OCI-M2 (cell line): Measurements from ENCODE around the gene NOS1AP.
"Not testable (repeated sequence)": the region's sequence is repeated elsewhere in the genome, so short reads cannot be mapped to it uniquely, and the experiment has no call there.

ENCODE experiments used
- DNase-seq: peaks from one replicate; lab custom pipeline; 2025; ENCODE audit not compliant: unreplicated experiment; lab: John Stamatoyannopoulos, UW

Gene NOS1AP

DNA sequence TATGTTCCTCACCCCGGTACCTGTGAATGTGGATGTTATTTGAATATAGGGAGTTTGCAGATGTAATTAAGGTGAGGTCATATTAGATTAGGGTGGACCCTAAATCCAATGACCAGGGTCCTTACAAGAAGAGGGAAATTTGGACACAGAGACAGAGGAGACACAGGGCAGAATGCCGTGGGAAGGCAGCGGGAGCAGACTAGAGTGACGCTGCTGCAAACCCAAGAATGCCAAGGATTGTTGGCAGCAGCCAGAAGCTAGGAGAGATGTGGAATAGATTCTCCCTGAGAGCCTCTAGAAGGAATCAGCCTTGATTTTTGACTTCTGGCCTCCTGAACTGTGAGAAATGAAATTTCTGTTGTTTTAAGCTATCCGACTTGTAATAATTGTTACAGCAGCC is 253.5 kb downstream of the NOS1AP start:
- no peak for DNase-seq

DNA sequence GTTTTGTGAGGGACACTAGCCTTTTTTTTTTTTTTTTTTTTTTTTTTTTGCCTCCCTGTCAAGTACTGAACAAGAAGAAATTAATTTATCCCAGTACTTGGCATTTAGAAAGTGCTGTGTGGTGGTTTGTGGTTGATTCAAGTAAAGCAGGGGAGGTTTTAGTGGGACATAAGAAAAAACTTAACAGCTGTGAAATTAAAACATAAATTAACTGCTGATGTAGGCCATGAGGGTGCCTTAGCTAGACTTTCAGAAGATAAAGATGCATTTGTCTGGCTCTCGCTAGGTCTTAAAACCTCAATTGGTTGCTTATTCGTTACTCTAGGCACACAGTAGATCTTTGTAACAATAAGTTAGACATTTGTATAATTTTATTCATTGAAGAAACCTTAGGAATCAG is 254.9 kb downstream of the NOS1AP start:
- DNase-seq, result no peak

DNA sequence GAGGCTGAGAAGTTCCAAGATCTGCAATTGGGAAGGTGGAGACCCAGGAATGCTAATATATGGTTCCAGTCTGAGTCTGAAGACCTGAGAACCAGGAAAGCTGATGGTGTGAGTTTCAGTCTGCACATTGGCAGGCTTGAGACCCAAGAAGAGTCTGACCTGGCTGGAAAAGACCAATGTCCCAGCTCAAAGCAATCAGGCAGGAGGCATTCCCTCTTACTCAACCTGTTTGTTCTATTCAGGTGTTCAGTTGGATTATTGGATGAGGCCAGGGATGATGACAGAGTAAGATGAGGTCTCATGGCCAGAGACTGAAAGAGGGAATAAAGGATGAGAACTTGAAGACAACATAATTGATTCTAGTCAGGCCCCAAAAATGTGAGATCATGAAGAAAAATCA is 257.1 kb downstream of the NOS1AP start:
- DNase-seq, result no peak

DNA sequence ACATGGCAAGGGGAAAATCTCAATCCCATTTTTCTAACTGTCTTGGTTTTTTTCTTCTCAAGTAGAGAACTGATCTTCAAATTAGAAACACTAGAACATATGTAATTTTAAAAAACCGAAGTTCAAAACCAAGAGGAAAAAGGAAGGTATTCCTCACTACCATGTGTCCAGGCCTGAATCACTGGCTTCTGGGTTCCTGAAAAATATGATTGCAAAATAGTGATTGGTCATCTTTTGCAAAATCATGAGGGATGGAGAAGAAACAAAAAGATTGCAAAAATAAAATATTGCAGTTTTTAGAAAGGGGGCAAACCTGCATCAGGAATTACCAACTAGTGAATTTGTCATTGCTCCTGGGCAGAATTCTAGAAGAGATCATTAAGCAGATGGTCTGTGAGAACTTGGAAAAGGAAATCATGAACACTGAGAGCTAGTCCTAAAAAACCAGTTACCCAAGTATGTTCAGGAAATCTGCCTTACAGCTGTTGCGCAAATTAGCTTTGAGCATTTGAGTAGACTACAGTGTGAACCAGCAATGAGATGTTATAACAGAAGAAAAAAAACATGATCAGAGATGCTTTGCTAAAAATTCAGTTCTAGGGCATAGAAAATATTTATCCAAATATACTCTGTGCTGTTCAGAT is 257.8 kb downstream of the NOS1AP start:
- no peak for DNase-seq

DNA sequence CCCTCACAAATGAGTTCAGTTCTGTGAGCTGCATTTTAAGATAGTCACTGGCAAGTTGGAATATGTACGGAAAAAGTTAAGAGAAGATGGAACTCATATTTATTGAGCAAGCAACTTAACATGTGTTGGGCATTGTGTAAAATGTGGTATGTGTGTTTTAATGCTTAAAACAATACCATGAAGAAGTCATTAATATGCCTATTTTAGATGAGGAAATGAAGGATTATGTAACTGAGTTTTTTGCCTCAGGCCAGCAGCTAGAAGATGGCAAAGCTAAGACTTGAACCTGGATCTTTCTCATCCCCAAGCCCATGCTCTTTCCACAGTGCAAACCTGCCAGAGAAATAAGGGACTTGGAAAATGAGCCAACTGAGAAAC is 258.3 kb downstream of the NOS1AP start:
- DNase-seq, result no peak

DNA sequence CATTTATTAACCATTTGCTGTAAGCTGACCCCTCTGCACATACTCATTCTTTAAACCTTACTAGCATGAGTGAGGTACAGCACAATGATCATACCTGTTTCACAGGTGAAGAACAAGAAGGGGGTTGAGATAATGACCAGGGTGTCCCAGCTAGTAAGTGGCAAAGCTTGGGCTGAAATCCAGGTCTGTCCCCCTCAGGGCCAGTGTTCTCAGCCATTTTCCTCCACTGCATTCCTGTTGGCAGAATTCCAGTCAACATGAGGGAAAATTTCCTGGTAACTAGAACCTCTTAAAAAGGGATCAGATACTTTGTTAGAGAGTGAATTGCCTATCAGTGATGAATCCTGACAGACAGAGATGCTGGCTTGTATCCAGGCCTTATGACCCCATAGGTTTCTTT is 259.0 kb downstream of the NOS1AP start:
- no peak for DNase-seq

DNA sequence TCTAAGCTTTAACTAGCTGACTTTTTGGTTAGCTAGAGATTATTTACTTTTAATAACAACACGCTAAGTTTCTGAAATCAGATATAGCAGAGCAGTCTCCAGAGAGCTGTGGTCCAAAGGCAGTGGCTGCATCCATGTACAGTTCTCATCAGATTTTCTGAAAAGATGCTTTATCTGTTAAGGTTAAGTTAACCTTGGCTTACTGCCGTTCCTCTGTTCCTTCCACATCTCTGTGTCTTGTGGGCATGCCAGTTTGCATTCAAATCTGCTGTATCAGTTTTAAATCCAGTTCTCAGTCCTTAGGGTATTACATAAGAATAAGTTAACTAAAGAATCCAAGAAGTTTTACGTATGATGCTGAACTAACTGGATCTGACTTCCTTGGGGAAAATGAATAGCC is 260.3 kb downstream of the NOS1AP start:
- DNase-seq, result no peak

DNA sequence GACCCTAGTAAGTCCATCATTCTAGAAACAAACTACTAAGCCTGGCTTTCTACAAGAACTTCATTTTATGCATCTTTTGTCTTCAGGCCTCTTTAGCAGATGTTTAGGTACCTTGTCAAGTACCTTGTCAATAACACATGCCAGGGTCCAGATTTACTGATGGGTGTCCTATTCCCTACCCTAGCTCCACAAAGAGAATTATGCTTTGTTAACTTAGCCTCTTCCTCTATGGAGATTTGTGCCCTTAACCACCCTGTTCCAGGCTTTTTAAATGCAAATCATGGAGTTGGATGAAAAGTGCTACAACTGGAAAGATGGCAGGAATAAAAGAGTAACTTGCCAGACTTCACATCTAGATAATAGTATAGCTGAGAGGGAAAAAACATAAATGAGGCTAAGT is 264.5 kb downstream of the NOS1AP start:
- DNase-seq, result no peak

DNA sequence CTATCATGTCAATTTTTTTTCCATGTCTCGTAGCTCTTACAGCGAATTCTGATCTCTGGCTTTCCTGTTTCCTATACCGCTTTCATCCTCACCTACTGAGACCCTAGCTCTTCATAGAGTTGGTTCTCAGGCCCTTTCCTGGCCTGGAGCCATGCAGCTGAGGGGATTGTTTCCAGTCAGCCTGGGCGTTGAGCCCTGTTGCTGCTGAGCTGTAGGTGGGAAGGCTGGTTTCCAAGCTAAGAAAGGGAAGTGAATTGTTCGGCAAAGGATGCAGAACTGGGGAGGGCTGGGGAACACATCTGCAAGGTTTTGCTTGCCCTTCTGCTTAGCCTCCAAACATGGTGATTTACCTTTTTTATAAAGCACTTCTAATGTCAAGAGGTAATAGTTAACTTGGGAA is 265.6 kb downstream of the NOS1AP start:
- no peak for DNase-seq

DNA sequence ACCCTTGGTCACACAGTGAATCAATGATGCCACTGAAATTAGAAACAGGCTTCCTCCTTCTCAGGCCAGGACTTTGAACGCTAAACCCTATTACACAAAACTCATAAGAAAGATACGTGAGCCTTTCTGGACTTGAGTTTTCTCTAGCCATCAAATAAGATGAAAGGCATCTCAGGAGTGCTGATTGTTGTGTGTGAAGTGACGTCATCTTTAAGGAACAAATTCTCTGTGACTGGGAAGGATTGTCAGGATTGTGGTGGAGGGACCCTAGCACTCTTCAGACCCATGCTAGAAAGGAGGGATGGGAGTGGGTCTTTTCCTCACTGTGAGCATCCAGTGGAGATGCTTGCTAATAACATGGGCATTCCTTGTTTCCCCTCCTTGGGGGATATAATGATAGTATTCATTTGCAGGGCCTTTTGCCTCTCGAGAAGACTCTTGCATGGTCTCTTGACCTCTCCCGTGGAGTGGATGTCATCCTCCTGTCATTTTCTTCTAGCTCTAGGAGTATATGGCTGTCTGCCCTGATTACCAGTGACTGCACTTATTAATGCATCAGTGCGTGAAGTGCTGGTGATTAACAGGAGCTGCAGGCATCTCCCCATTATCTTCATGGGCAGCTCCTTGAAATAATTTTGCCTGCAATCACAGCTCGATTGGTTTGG is 267.3 kb downstream of the NOS1AP start:
- DNase-seq, result no peak

DNA sequence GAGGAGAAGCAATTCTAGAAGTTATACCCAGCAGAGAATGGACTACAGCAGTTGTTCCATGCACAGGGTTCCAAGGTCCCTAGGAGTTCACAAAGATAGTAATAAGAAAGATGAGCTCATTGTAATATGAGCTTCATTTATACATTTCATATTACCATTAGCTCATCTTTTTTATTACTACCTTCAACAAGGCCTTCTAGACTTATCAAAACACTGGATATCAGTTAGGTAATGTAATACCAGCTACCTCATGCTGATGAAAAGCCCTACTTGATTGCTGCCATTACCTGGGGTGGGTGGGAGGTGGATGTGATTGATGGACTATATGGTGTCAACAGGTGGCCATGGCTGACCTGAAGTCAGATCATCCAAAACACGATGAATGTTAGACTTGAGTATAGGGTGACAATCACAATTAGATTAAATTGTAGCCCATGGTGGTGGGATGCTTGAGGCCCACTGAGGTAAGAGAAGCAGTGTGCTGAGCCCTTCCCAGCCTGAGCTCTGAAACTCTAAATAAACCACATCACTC is 273.0 kb downstream of the NOS1AP start:
- DNase-seq, result no peak

DNA sequence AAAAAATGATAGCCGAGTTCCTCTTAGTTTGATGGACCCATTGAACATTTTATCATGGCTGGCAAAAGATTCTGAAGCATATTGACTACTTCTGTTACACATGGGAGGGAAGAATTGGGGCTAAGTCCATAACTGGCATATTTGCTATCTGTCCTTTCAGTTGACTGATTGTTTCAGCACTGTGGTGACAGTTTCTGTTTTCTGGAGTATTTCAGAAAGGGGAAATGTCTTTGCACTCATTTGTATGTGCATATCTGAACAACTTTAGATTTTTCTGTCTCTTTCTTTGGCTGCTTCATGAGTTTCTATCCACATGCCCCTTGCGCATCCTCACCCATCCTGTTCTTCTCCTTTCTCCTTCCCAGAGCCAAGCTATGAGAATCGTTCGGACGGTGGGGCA is 274.0 kb downstream of the NOS1AP start:
- DNase-seq, result no peak

DNA sequence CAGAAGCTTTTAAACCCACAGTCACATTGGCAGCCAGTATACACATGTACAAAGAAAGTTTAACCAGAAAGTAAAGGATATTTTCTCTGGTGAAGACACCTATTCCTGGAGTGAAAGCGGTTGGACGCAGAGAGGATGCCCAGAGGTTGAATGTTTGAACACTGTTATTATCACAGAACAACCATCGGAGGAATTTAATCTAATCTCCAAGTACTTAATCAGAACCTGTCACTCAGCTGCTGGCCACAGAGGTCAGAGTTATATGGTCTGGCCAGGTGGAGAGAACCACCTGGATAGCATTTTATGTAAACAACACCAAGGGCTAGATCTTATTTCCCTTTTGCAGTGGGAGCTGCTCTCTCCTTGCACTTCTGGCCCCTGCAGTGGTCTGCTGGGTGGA is 277.8 kb downstream of the NOS1AP start:
- DNase-seq, result no peak

DNA sequence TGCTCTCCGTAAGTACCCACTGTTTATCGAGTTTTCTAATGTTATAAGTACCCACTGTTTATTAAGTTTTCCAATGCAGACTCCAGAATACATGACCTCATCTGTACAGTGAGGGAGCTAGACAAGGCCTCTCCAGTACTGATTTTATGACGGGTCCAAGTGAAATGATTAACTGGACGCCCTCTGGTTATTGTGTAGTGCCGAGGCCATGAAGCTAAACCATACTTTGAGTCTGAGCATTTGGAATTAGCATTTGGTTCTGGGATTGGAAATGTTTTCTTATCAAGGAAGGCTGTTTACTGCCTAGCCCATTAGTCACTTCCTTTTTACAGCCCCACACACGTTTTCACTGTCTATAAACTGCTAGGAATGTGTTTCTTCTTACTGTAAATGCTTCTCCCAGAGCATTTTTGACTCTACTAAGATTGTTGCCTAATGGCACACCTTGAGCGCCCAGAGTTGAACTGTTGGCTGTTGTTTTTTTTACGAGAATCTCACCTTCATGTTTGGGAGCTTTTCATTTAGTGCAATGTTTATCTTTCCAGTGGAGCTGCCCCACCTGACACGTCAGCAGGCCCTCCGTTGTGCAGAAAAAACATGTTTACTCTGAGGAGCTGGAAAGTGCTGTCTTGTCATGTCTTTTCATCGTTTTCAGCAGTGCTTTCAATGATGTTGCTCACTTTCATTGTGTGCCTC is 280.3 kb downstream of the NOS1AP start:
- no peak for DNase-seq

DNA sequence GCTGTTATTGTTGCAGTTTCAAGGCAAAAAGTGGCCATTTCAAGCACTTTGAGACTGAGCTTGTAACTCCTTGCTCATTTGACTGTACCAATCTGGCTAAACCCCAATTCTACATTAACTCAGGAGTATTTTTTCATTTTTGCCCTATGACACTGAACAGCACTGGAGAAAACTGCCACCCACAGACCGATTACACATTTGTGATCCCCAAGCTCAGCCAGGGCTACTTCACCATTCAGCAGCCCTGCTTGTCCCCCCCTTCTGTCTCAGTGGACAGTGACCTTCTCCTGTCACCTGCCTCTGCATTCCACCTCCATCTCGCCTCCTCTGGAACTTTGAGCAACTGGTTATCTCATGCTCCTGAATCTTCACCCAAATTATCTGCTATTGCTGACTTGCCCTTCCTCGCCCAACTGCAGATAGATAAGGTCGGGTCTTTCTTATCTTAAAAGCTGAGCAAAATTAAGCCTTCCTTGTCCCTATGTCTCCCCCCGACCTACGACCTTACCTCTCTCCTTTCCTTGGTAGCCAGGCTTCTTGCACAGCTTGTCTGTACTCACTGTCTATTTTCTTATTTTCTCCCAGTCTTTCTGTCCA is 281.9 kb downstream of the NOS1AP start:
- DNase-seq, result no peak

DNA sequence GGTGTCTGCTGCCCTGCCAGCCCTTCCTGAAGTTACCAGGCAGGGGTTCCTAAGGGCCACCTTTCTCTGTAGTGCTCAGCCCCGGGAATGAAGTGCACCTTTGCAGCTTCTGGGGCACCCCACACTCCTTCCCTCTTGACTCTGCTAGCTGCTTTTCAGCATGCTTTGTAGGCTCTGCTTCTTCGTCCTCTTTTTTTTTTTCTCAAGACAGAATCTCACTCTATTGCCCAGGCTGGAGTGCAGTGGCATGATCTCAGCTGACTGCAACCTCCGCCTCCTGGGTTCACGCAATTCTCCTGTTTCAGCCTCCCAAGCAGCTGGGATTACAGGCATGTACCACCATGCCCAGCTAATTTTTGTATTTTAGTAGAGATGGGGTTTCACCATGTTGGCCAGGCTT is 282.4 kb downstream of the NOS1AP start:
- DNase-seq, result not testable (repeated sequence)

DNA sequence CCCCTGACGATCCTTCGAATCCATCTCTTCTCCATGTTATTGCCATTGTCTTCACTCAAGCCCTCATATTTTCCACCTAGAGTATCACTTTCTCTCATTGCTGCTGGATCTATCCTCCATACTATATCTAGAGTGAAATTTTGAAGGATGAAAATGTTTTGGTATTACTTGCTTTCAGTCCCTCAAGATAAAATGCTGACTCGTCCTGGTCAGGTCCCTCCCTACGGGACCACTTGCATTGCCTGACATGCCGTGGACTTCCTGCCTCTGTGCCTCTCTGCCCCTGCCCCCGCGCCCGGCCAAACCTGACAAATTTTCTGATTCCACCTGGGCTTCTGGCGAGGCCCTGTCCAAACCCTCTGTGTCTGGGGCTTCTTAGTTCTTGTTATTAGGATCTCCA is 283.6 kb downstream of the NOS1AP start:
- DNase-seq, result no peak

DNA sequence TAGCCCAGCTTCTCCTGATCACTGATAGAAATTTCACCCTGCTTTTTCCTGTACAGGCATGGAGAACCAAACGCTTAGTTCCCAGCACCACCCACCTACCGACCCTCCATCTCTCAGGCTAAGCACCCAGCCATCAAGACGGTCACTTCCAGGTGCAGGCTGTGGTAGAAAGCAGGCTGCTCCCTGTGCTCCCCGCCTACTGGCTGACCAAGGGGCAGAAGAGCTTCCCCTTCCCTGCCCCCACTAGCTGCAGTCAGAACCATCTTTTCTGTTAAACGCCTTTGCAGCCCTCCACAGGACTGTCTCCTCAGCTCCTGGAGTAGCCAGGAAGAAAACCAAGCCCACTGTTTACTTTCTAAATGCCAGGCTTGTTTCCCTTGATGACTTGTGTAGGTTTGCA is 284.2 kb downstream of the NOS1AP start:
- DNase-seq, result no peak

DNA sequence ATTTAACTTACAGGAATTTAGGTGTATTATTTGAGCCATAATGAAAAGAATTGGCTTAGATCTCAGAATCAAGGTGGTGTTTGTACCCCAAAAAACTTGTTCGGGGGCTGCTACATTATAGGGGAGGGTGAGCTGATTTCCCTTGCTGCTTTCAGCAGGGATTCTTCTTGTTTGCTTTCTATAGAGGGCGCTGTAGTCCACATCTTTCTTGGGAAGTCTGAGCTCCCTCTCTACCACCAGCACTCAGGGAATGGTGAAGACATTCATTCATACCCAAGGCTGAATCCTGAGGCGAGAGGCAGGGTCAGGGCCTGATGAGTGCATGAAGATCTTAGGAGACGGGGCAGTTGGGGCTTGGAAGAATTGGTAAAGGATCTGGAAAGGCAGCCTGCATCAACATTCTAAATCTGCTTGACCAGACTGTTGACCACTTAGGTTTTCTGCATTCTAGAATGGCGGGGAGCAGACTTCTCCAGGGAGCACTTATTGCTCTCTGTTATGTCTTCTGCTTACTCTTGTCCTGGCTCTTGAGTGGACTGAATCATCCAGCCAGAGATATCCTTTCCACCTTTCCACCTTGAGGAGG is 288.3 kb downstream of the NOS1AP start:
- no peak for DNase-seq

DNA sequence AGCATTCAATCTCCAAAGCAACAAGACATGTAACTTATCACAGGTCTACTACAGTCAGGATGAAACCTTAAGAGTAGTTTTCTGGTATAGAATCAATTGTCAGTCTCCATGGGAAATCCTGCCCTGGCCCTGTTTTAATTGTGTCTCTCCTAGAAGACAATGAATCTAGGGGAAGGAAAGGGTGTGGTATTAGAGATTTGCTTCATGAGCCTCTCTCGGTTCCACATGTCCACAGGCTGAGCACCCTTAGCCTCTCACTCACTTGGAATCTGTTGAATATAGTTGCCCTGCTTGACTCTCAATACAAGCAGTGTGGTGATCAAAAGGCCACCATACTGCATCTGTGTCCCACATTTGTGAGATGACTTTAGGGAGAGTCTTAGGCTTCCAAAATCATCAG is 289.4 kb downstream of the NOS1AP start:
- DNase-seq, result no peak

DNA sequence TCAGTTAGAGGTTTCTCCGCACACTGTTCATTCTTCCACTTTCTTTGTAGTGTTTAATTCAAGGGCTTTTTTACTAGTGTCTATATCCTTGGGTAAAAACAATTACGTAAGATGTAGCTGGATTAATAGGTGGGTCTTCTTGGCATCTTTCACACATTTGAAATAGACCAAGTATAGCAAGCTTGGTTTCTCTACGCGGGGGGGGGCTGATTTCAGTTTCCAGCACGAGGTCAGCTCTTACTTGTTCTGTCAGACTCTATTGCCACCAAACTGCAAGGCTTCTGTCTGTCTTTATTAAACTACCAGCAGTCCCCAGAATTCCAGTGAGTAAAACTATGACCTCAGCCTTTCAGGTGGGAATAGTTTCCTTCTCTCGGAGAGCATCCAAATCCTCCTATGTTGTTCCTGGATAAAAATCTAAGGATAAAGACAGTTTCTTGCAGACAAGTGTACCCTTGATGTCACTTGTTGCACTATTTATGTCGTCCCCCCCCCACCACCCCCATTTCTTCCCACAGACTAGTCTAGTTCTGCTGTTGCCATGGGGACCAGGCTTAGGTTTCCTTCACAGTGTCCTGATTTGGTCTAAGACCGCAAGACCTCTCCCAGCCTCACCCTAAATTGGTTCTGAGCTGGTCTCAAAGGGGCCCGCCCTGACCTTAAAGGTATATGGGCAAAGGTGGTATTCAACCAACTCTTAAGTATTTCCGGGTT is 290.2 kb downstream of the NOS1AP start:
- no peak for DNase-seq
